HFFc6 (cell line): ENCODE measurements around the gene TIPRL. TPM values are rescaled to one million over a fixed set of nuclear protein-coding genes. Genes with fewer than 3 reads are reported as not detected.
A peak's percentile ranks its signal among the peaks of the same experiment; 100 is the strongest.

Experiments used
- DNase-seq: peaks from one replicate; pipeline ENCODE4 v3.0.0-alpha.2; 2018
- H3K27ac Mint-ChIP-seq: 2 replicates; pipeline ENCODE4 v1.8.0; 2020; ENCODE audit warnings: mild to moderate bottlenecking, mixed read lengths
- H3K27me3 Mint-ChIP-seq: 2 replicates; pipeline ENCODE4 v1.8.0; 2021; ENCODE audit warnings: mild to moderate bottlenecking, moderate library complexity, mixed read lengths; ENCODE audit not compliant: insufficient read depth
- H3K36me3 Mint-ChIP-seq: 2 replicates; pipeline ENCODE4 v1.8.0; 2021; ENCODE audit warnings: low read depth, mixed read lengths
- H3K4me1 Mint-ChIP-seq: 2 replicates; pipeline ENCODE4 v1.8.0; 2020; ENCODE audit warnings: low read depth, mixed read lengths
- H3K4me3 Mint-ChIP-seq: 2 replicates; pipeline ENCODE4 v1.8.0; 2020; ENCODE audit warnings: mild to moderate bottlenecking, moderate library complexity, mixed read lengths
- H3K9me3 Mint-ChIP-seq: 2 replicates; pipeline ENCODE4 v1.8.0; 2020; ENCODE audit warnings: mild to moderate bottlenecking, mixed read lengths
- CTCF ChIP-seq: fragments of 200-600 bp; sonication (generic); IDR thresholded peaks from 2 replicates; pipeline ENCODE4 v1.5.0; 2021; ENCODE audit warnings: antibody characterized with exemption, mild to moderate bottlenecking
- total RNA-seq, 6 experiments: library from RNA; stranded (reverse); fragmentation: NEBNext Ultra II Directional; extraction: Animal tissue kit (Norgen Biotek cat#: 25700); gene quantifications; 2 replicates in 1 of 6; 3 replicates in 5 of 6; pipeline ENCODE4 v1.2.3, GENCODE V29; 2021

The TIPRL gene
- total RNA-seq, 6 experiments from 2014 or later: 38.8 to 46.2 (median 44.2) TPM

GRCh38 chr1:168141871-168142385 is 36.8 kb upstream of the TIPRL start:
- Mint-ChIP-seq H3K36me3 (peaks cover 3% of the 10 kb centered on the region; the same call in 1 of the 2 replicates), H3K4me1 (peaks cover 15% of the 10 kb centered on the region), H3K4me3 (no peak overlapping the region), H3K27me3 (no peaks in the 10 kb centered on the region; the same call in none of the 2 replicates), H3K9me3 (no peaks in the 10 kb centered on the region), H3K27ac (no peak overlapping the region)
- no peak for DNase-seq
- no peak for TF ChIP-seq CTCF

- TF ChIP-seq CTCF: peak; percentile 93
- peak overlapping the region; percentile 33; the same call in 1 of the 2 replicates for H3K4me3 Mint-ChIP-seq
- H3K27me3 Mint-ChIP-seq: peaks cover 1% of the 10 kb centered on the region
- H3K4me1 Mint-ChIP-seq: no peaks in the 10 kb centered on the region
- DNase-seq: peak; percentile 63
- H3K9me3 Mint-ChIP-seq: no peaks in the 10 kb centered on the region
- no peaks in the 10 kb centered on the region for H3K36me3 Mint-ChIP-seq
- no peak overlapping the region for H3K27ac Mint-ChIP-seq
Measured at GRCh38 chr1:168145184-168146159, 33.3 kb upstream of the TIPRL start.

GRCh38 chr1:168146160-168146539 is 32.6 kb upstream of the TIPRL start:
- H3K9me3 Mint-ChIP-seq: no peaks in the 10 kb centered on the region
- no peaks in the 10 kb centered on the region for H3K36me3 Mint-ChIP-seq
- no peaks in the 10 kb centered on the region for H3K4me1 Mint-ChIP-seq
- H3K27me3 Mint-ChIP-seq: peaks cover 2% of the 10 kb centered on the region
- no peak for DNase-seq
- no peak overlapping the region for H3K4me3 Mint-ChIP-seq
- no peak for TF ChIP-seq CTCF
- H3K27ac Mint-ChIP-seq: no peak overlapping the region

- Mint-ChIP-seq H3K36me3 (no peaks in the 10 kb centered on the region), H3K9me3 (no peaks in the 10 kb centered on the region), H3K4me1 (no peaks in the 10 kb centered on the region), H3K4me3 (no peak overlapping the region), H3K27me3 (peaks cover 2% of the 10 kb centered on the region), H3K27ac (no peak overlapping the region)
- no peak for DNase-seq
- no peak for TF ChIP-seq CTCF
Measured at GRCh38 chr1:168146626-168147025, 32.1 kb upstream of the TIPRL start.

- Mint-ChIP-seq H3K4me3 (no peak overlapping the region), H3K27me3 (peaks cover 2% of the 10 kb centered on the region), H3K9me3 (no peaks in the 10 kb centered on the region), H3K4me1 (no peaks in the 10 kb centered on the region), H3K27ac (no peak overlapping the region), H3K36me3 (no peaks in the 10 kb centered on the region)
- DNase-seq: no peak
- no peak for TF ChIP-seq CTCF
Measured at GRCh38 chr1:168148916-168149315, 29.8 kb upstream of the TIPRL start.
